GM21737 (cell line): Measurements from ENCODE around the gene CSF1.

Source experiments
- ATAC-seq: cut with Tn5 transposase; IDR thresholded peaks from one replicate; pipeline ENCODE4 v1.9.1; 2021; ENCODE audit warnings: mild to moderate bottlenecking, moderate library complexity; ENCODE audit not compliant: unreplicated experiment

Gene CSF1

DNA sequence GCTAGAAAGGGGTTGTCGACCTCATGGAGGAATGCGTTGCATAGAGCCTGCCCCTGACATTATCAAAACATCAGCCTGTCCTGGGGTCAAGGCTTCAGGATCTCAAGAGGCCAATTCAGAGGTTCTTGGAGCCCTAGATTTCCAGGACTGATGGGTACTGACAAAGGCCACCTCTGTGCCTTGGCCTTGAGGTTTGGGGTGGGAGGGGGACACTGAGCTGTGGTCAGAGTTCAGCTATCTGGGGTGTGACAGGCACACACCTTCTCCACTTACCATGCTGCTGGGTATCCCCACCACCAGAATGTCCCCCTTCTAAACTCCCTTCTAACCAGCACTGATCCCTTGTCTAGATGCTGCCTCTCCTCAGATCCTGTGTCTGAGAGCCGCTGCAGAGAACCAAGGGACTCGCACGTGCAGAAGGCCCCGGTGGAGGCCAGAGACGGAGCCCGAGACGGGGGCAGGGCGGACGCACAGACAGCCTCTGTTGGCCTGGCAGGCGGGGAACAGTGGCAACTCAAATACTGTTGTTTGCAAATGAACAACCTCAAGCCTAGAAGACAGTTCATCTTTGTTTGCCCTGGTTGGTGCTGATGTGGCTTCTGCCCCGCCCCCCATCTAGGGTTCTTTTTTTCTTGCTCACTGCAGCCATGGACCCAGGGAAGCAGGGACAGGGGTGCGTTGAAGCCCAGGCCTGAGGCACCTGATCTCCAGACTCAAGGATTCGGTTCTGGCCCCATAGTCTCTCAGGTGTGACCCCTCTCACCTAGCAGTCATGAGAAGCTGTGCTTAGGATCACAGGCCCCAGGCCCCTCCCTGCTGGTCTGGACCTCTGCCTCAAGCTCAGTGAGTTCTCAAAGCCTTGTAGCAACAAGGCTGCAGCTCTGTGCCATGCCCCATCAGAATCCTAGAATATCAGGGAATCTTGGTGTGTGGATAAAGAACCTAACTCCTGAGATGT, 28.1 kb upstream of the CSF1 start:
- ATAC-seq = no peak

DNA sequence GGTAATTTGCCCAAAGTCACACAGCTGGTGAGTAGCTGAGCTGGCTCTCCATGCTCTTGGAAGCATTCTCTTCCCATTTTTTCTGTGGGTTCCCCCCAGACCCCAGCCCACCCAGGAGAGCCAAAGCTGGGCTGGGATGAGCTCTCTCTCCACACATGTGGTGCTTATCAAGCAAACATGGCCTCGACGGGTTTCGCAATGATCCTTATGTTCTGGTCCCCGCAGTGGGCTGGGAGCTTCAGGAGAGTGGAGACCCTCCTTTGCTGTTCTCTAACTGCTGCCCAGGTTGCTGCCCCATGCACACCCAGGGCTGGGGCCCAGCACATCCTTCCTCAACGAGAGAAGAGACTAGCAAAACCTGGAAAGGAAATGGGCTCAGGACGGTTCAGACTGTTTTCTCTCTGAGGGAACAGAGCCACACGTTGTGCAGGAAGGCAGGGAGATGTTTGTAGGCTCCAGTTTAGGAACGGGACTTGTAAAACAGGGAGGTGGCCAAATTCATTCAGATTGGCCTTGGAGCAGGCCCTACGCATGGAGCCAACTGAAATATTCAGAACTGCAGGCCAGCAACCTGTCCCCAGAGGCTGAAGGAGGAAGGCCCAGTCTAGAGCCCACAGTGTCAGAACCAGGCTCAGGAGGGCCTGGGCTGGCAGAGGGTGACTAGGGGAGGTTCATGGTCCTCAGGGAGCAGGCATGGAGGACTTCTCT, 27.2 kb upstream of the CSF1 start:
- ATAC-seq = no peak

DNA sequence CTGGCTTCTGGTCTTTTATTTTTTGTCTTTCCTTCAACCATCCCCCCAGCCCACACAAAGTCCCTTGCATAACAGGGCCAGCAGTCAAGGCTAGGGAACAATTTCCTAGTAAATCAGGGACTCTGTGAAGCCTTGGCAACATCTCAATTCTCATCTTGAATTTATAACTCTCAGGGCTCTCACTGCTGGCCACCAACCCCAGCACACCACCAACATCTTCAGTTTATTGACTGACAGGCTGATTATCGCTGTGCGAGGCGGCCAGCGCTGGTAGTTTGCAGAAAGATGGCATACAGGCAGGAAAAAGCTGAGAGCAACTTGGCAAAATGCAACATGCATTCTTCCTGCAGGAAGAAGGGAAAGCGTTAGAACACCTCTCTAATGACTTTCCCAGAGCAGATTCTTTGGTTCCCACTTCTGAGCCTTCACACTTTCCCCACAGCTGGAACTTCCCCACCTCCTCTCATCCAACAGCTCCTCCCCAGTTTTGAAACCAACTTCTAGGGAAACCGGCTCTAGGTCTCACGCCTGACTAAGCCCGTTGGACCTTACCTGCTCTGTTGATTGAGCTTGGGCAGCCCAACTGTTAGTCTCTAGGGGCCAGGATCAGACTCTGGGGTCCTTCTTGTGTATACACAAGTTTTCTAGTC, 26.3 kb upstream of the CSF1 start:
- no peak for ATAC-seq

DNA sequence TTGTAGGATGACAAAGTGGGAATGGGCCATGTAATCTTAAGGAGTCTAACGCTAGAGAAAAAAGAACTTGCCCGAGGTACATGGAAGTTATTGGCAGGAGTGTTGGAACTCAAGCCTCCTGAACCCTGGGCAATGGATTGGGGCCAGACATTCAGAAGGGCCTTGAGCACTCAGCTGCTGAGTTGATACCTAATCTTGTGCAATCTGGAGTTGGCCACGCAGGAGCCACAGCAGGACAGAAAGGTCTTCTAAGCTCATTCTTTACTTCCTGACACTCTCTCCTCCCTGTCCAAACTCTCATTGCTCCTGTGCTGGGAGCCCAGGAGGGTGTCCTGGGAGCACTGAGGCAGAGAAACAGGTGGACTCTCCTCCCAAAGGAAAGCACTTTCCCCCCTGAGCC, 25.1 kb upstream of the CSF1 start:
- no peak for ATAC-seq

DNA sequence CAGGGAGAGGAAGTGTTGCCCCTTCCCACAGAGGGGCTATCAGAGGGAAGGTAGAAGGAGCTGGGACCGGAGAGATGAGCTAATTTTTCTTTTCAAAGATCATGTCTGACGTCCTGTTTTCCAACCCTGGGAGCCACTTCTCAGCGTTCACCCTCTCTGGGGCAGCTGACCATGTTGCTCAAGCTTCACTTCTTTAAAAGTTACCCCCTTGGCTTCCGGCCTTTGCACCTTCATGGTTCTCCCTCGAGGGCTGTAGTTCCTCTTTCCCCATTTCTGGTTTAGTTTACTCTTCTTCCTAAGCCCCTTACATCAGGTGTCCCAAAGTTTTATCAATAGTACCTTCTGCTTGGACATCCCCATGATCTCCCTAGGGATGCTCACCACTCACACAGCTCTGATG, 23.8 kb upstream of the CSF1 start:
- ATAC-seq = no peak

DNA sequence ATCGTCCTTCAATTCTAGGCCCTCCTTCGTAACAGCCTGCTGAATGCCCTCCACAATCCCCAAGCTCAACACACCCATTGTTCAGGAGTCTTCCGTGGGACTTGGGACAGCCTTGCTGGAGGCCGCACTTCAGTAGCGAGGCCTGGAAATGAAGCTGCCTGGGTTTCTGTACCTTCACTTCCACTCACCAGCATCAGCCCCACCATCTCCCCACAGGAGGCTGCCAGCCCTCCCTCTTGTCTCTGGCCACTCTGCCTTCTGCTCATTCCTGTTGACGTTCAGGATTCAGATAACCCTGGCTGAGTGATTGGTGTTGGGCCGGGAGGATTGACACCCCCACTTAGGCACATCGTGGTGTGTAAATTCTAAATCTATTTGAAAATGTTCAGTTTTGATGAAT, 23.4 kb upstream of the CSF1 start:
- no peak for ATAC-seq

DNA sequence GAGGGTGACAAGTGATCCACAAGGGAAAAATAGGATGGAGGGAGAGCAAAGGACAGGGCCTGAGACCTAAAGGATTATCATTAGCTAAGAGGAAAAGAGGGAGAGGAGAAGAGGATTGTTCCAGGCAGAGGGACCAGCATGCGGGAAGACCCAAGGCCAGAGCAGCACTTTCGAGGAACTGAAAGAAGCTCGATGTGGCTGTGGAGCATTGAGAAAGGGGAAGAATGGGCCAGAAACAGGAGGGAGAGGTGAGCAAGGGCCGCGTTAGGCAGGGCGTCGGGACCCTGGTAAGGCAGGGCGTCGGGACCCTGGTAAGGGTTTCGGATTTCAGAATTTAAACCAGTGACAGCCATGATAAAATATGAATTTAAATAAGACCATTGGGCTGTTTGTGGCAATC, 22.8 kb upstream of the CSF1 start:
- no peak for ATAC-seq

DNA sequence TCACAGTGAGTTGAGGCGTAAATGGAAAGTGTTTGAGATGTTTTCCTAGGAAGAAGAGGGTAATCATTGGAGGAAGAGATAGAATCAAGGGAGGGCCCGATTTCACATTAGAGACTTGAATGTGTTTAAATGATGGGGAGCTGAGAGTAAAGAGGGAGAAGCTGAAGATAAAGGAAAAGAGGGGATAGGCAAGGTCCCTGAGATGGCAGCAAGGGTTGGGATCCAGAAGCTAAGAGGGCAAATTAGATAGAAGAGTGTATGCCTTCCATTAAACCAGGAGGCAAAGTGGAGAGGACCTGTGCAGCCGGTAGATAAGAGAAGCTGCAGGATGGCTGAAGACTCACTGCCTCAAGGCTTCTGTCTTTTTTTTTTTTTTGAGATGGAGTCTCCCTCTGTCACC, 21.6 kb upstream of the CSF1 start:
- no peak for ATAC-seq

DNA sequence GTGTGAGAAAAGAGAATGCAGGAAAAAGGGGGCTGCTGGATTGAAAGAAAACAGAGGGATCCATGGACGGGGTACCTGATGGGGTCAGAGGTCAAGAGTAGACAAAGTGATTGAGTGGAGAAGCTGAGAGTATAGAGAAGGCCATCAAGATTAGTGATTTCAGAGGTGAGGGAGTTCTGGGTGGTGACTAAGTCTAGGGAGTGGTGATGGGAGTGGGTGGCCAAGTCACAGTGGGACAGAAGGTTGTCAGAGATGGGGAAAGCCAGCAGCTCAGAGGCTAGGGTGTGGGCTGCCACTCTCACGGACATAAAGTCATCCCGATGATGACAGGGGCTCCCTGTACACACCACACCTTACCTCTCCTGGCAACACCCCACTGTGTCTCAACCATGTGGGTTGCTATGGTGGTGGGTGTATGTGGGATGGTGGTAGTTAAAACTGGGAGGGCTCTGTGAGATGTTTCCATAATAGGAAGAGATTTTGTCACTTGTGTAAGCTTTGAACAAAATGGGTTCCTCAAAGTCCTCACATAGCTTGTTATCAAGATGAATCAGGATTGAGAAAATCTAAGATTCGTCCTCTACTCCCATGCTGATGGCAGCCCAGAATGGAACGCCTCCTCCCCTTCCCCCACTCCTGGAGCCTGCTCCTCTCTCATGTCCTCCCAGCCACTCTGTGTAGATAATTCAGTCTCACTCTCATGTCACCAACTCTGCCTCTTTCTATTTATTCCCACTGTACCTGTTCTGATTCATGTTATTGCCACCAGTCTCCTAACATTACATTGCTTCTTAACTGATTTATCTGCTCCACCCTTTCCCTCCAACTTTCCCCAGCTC, 20.3 kb upstream of the CSF1 start:
- no peak for ATAC-seq

DNA sequence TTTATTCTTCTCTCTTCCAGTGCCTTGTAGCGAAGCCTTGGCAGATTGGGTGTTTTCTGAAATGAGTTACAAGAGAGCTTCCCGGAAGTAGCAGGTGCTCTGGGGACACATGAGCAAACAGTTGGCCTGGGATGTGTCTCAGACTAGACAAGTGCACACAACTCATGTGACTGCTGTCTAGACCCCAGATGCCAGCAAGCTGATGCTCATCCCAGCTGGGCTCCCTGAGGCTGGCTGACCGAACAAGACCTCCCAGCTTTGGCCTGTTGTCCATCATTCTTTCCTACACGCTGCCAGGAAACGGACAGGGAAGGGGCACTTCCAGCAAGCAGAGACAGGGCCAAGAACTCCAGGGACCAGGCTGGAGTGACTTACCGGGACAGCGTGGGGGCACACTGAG, 18.7 kb upstream of the CSF1 start:
- no peak for ATAC-seq

DNA sequence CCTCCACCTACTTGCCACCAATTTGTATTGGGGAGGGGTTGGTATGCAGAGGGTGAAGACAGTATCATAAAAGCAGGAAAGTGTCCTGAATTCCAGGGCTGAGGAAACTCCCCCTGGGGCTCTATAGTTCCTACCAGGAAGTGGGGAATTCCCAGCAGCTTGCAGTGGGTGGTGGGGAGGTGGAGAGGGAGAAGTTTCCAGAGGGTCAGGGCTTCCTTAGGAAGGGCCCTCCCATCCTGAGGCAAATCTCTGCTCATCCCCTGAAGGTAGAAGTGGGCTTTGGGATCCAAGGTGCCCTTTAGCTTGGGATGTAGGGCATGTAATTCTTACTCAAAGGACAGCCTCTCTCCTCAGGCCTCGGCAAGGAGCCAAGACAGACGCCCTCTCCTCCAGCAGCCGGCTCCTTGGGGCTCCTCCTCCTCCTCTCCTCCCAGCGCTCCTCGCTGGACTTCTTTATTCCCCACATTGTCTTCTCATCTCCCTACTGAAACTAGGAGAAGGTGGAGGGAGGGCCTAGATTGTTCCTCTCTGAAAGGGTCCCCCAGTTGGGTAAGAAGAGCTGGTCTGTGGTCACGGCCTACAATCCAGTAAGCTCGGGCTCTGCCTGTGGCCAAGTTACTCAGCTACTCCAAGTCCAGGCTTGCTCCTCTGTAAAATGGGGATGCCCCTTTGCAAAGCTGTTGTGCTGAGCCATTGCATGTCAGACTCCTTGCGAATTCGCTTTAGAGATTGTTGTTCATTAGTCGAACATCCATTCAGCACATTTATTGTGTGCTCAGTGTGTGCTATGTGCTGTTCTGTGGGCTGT, 17.9 kb upstream of the CSF1 start:
- ATAC-seq = no peak

DNA sequence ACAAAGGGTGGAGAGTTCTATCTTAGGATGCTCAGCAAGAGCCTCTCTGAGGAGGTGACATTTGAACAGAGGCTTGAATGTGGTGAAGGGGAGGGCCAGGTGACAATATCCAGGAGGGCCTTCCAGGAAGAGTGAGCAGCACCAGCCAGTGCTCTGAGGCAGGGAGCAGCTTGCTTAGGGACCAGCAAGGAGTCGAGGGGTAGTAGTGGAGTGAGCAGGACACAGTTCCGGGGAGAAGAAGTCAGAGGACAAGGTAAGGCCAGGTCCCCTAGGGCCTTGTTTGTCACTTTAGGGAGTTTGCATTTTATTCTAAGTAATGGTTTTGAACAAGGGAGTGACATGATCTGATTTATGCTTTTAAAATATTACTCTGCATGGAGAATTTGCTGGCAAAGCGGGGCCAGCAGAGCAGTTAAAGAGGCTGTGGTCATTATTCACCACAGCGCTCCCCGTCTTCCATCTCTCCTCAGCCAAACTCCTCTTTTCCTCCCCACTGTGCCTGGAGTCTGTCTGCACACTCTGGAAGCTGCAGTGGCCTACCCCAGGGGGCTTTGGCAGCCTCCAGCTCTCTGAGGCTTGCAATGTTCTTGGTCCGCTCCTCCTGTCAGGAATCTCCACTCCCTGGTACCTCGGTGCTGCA, 17.0 kb upstream of the CSF1 start:
- ATAC-seq = no peak

DNA sequence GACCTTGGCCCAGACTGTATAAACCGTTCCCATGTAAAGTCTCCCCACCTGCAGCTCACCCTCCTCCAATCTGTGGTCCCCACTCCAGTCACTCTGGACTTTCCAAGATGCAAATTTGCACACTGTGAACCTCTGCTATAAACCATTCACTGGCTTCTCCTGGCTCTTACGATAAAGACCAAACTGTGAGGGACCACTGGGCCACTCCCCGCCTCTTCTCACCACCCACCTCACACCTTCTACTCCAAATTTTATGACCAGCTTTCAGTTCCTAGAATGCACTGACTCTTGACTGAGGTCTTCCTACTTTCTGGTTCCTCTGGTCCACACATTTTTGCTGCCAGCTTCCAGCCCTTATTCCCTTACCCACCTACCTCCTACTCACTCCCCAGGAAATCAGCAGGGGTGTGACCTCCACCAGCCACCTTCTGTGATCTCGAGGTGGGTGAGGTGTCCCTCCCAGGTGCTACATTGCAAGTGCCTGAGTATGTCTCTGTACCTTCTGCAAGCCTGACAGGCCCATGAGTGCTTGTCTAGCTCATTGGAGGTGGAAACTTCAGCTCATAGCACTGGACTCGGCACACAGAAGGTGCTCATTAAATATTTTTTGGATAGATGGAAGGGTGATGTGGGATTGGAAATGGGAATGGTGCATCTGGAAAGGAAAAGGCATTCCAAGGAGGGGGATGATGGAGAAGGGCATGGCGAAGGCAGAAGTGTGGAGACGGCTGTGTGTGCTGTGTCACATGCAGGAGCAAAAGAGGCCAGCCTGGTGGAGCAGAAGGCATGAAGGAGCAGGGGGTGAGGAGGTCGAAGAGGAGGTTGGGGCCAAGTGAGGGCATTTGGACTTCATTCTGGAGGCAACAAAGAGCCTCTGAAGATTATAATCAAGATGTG, 15.6 kb upstream of the CSF1 start:
- ATAC-seq = no peak

DNA sequence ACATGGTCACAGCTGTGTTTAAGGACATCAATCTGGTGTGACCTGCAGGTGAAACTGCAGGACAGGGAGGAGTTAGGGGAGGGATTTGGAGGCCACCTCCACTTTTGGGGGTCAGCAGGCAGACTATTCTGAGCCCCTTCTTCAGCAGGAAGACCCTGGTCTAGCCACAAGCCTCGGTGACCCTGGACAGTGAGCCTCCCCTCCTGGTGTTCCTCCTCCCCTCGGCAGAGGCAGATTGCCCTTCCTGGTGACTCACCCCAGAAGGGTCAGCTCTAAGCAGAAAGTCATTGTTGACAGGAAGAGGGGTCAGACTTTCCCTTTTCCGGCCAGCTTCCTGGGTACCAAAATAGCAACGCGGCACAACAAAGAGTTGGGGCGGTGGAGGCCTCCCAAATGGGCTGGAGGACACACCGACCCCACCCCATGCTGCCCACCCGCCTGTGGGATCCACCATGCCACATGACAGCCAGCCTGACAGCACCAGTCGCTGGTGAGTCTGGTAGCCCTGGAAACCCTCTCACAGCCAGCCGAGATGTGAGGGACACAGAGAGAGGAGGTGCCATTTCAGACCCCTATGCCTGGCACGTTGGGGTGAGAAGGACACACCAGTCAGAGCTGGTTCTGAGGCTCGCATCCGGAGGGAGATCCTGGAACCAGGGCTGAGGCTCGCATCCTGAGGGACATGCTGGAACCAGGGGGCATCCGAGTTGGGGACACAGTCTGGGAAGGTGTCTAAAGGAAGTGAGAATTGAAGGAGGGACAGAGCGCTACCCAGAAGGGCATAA, 14.7 kb upstream of the CSF1 start:
- no peak for ATAC-seq

DNA sequence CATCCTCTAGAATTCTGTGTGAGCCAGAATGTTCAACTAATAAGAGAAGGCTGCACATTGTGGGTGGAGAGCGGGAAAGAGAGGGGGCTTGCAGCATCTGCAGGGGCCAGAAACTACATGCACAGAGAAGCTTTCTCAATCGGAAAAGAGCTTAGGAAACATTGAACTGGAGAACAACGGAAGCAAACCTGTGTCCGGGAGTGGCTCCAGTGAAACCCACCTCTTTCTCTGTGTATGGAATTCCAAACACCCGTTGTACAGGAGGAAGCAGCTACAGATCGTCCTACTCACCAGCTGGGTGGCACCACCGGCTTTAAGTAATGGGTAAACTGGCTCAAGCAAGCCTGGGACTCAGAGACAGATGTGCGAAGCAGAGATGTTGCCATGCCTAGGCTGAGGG, 14.0 kb upstream of the CSF1 start:
- no peak for ATAC-seq

DNA sequence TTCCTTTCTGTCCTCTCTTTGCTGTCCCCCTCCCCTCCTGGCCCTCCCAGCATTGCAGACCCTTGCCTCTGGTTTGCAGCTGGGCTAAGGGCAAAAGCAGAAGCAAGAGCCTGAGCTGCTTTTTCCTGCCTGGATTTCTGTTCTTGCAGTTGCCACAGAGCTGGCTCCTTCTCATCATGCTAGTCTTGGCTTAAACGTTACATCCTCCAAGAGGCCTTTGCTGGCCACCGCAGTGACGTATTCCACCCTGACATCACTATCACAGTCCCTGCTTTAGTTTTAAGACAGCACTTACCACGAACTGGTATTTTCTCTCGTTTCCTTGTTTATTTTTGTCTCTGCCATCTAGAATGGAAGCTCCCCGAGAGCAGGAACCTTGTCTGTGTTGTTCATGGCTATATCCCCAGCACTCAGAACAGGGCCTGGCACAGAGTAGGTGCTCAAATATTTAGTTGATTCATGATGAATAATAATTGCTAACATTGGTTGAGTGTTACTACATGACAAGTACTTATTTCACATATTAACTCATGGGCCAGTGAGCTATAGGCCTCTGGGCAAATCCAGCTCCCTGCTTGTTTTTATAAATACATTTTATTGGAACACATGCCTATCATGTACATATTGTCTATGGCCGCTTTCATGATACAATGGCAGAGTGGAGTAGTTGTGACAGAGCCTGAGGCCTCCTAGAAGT, 13.2 kb upstream of the CSF1 start:
- no peak for ATAC-seq

DNA sequence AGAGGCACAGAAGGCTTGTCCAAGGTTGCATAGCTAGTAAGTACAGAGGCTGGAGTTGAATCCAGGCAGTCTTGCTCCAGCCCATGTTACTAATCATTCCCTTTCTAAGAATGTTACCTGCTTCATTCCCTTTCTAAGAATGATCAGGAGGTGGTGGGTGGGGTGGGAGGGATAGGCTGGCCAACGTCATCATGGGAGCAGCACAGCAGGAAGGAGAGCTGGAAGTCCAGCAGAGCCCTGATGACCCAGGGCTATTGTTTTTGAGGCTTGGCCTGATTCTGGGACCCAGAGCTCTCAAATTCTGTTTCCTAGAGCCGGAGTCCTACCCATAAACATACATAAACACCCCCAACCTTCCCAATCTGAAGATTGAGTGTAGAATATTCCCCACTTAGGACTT, 11.8 kb upstream of the CSF1 start:
- no peak for ATAC-seq
